ENCODE data around the gene FBXO47. TPM values are rescaled to one million over a fixed set of nuclear protein-coding genes. Genes with fewer than 3 reads are reported as not detected.

FBXO47 gene
- total RNA-seq, 1 donor from 2014 or later, result not detected

DNA sequence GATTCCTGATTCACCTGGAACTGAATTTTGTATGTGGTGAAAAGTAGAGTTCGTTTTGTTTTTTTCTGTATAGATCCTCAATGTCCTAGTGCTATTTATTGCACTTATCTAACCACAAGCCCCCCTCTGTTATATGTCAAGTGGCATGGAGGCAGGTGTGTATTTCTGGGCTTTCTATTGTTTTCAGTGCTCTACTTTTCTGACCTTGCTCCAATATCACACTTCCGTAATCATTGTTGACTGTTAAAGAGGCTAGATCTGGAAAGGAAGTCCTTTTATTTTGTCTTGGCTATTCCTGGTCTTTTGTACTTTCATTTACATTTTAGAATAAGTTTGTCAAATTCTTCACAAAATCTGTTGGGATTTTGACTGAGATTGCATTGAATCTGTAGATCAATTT is 26.8 kb upstream of the FBXO47 start:
- Mint-ChIP-seq H3K9me3 (ENCODE audit: unreplicated experiment) (peaks cover 2% of the 10 kb centered on the region), H3K4me3 (ENCODE audit: unreplicated experiment) (no peak overlapping the region), H3K27me3 (ENCODE audit: unreplicated experiment) (peaks cover 1% of the 10 kb centered on the region), H3K4me1 (ENCODE audit: low read depth, unreplicated experiment) (no peaks in the 10 kb centered on the region), H3K36me3 (ENCODE audit: unreplicated experiment) (peaks cover 14% of the 10 kb centered on the region), H3K27ac (ENCODE audit: unreplicated experiment) (no peak overlapping the region)
- no peak for TF ChIP-seq CTCF (IDR thresholded peaks at IDR 0.05; ENCODE audit: partially characterized antibody, unreplicated experiment)
- DNase-seq, result no peak

GRCh38 chr17:38984666-38985065 is 17.5 kb upstream of the FBXO47 start:
- Mint-ChIP-seq H3K27me3 (ENCODE audit: unreplicated experiment) (no peaks in the 10 kb centered on the region), H3K4me1 (ENCODE audit: low read depth, unreplicated experiment) (no peaks in the 10 kb centered on the region), H3K36me3 (ENCODE audit: unreplicated experiment) (no peaks in the 10 kb centered on the region), H3K9me3 (ENCODE audit: unreplicated experiment) (no peaks in the 10 kb centered on the region), H3K4me3 (ENCODE audit: unreplicated experiment) (no peak overlapping the region), H3K27ac (ENCODE audit: unreplicated experiment) (no peak overlapping the region)
- TF ChIP-seq CTCF (IDR thresholded peaks at IDR 0.05; ENCODE audit: partially characterized antibody, unreplicated experiment), result no peak
- DNase-seq, result no peak

- Mint-ChIP-seq H3K27ac (ENCODE audit: unreplicated experiment) (no peak overlapping the region), H3K36me3 (ENCODE audit: unreplicated experiment) (no peaks in the 10 kb centered on the region), H3K4me1 (ENCODE audit: low read depth, unreplicated experiment) (no peaks in the 10 kb centered on the region), H3K9me3 (ENCODE audit: unreplicated experiment) (no peaks in the 10 kb centered on the region), H3K4me3 (ENCODE audit: unreplicated experiment) (no peak overlapping the region), H3K27me3 (ENCODE audit: unreplicated experiment) (no peaks in the 10 kb centered on the region)
- DNase-seq, result peak; percentile 31
- peak; percentile 53 for TF ChIP-seq CTCF (IDR thresholded peaks at IDR 0.05; ENCODE audit: partially characterized antibody, unreplicated experiment)
Measured at GRCh38 chr17:38982858-38983746, 15.9 kb upstream of the FBXO47 start.

DNA sequence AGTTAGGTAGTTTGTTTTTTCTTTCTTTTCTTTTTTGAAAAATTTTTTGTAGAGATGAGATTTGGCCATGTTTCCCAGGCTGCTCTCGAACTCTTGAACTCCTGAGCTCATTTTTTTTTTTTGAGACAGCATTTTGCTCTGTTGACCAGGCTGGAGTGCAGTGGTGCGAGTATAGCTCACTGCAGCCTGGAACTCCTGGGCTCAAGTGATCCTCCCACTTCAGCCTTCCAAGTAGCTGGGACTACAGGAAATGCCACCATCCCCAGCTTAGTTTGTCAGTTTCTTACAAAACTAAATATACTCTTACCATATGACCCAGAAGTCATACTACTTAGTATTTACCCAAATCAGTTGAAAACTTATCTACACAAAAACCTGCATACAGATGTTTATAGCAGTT is 14.4 kb upstream of the FBXO47 start:
- TF ChIP-seq CTCF (IDR thresholded peaks at IDR 0.05; ENCODE audit: partially characterized antibody, unreplicated experiment), result no peak

GRCh38 chr17:38980490-38981217 is 13.5 kb upstream of the FBXO47 start:
- H3K9me3 Mint-ChIP-seq (ENCODE audit: unreplicated experiment), result no peaks in the 10 kb centered on the region
- no peak overlapping the region for H3K4me3 Mint-ChIP-seq (ENCODE audit: unreplicated experiment)
- H3K27me3 Mint-ChIP-seq (ENCODE audit: unreplicated experiment), result no peaks in the 10 kb centered on the region
- TF ChIP-seq CTCF (IDR thresholded peaks at IDR 0.05; ENCODE audit: partially characterized antibody, unreplicated experiment), result no peak
- no peak for DNase-seq
- no peak overlapping the region for H3K27ac Mint-ChIP-seq (ENCODE audit: unreplicated experiment)
- H3K4me1 Mint-ChIP-seq (ENCODE audit: low read depth, unreplicated experiment), result no peaks in the 10 kb centered on the region
- no peaks in the 10 kb centered on the region for H3K36me3 Mint-ChIP-seq (ENCODE audit: unreplicated experiment)

More for the DNA sequence above, 14.4 kb upstream of the FBXO47 start:
- Mint-ChIP-seq H3K27ac (ENCODE audit: unreplicated experiment) (no peak overlapping the region), H3K27me3 (ENCODE audit: unreplicated experiment) (no peaks in the 10 kb centered on the region), H3K4me3 (ENCODE audit: unreplicated experiment) (no peak overlapping the region), H3K36me3 (ENCODE audit: unreplicated experiment) (no peaks in the 10 kb centered on the region), H3K4me1 (ENCODE audit: low read depth, unreplicated experiment) (no peaks in the 10 kb centered on the region), H3K9me3 (ENCODE audit: unreplicated experiment) (no peaks in the 10 kb centered on the region)
- no peak for DNase-seq
